ENCODE data around the gene TMED10. TPM values are rescaled to one million over a fixed set of nuclear protein-coding genes. Genes with fewer than 3 reads are reported as not detected.

The TMED10 gene
- total and polyA plus RNA-seq, 11 donors, result 56.4 to 398 (median 275) TPM

DNA sequence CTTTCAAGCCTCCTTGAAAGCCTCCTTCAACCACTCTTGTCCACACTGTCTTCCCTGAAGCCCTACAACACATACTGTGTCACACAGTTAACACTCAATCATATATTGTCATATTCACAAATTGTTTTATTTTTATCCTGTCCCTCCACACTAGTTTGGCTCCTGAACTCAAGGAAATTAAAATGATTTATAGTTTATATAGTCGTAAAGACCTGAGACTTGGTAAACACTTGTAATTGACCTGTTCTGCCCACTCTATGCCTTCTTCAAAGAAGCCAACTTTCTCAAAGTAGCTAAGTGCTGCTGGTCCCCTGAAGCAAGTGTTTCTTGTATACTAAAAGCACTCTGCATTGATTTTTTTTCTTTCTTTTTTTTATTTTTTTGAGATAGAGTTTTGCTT, 33.9 kb downstream of the TMED10 start:
- H3K27ac ChIP-seq, result peak overlapping the region in 2 of 12 donors; percentile 30 to 60

DNA sequence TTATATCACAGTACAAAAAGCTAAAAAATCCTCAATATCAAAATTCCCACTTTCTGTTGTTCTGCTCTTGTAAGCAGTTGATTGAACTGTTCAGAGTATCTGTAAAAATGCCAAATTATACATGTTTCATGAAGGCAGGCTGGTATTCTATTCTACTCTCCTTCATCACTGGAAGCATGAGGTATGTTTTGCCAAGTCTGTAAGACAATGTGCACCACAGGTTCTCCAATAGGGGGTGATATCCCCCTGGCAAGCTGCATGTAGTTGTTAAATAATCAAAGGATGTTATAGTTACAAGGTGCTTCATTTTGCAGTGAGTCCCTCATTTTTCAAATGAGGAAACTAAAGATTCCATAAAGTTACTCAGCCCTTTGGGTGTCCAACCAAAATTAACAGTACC, 34.4 kb downstream of the TMED10 start:
- H3K36me3 ChIP-seq, result peaks cover 0 to 20% (median 8%) of the 10 kb centered on the region in 9 donors
- H3K4me1 ChIP-seq, result peaks cover 6 to 92% (median 48%) of the 10 kb centered on the region in 12 donors
- no peak overlapping the region for H3K4me3 ChIP-seq
- peak in 2 of 4 donors; percentile 32 to 55 for ATAC-seq
- no peaks in the 10 kb centered on the region for H3K27me3 ChIP-seq
- H3K9me3 ChIP-seq, result no peaks in the 10 kb centered on the region
- intact Hi-C loops (cut with DNase I), result loop anchor here in 1 of 10 donors (5.0 kb wide), 1 partner anchor 35 kb away; the partner anchor contains the start of gene TMED10
- DNase-seq, result no peak
- H3K27ac ChIP-seq, result peak overlapping the region in 2 of 12 donors; percentile 30 to 60
- TF ChIP-seq, protein P1, sequence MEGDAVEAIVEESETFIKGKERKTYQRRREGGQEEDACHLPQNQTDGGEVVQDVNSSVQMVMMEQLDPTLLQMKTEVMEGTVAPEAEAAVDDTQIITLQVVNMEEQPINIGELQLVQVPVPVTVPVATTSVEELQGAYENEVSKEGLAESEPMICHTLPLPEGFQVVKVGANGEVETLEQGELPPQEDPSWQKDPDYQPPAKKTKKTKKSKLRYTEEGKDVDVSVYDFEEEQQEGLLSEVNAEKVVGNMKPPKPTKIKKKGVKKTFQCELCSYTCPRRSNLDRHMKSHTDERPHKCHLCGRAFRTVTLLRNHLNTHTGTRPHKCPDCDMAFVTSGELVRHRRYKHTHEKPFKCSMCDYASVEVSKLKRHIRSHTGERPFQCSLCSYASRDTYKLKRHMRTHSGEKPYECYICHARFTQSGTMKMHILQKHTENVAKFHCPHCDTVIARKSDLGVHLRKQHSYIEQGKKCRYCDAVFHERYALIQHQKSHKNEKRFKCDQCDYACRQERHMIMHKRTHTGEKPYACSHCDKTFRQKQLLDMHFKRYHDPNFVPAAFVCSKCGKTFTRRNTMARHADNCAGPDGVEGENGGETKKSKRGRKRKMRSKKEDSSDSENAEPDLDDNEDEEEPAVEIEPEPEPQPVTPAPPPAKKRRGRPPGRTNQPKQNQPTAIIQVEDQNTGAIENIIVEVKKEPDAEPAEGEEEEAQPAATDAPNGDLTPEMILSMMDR (IDR thresholded peaks at IDR 0.05), result peak in 10 of 12 donors; percentile 12 to 50 (median 41)
- TF ChIP-seq POLR2A (IDR thresholded peaks at IDR 0.05), result no peak

More for the DNA sequence above, 33.9 kb downstream of the TMED10 start:
- no peak for DNase-seq
- ATAC-seq, result no peak
- WGBS, 4 donors, result 74 to 78% (median 76%) methylated on average over 1 of the region's 1 CpG
- no peak for TF ChIP-seq POLR2A (IDR thresholded peaks at IDR 0.05)
- TF ChIP-seq, protein P1 (IDR thresholded peaks at IDR 0.05), result no peak
- H3K36me3 ChIP-seq, result peaks cover 0 to 22% (median 8%) of the 10 kb centered on the region in 9 donors
- H3K4me3 ChIP-seq, result no peak overlapping the region
- H3K27me3 ChIP-seq, result no peaks in the 10 kb centered on the region
- H3K9me3 ChIP-seq, result no peaks in the 10 kb centered on the region
- peaks cover 10 to 97% (median 53%) of the 10 kb centered on the region in 12 donors for H3K4me1 ChIP-seq
- intact Hi-C loops (cut with DNase I), result loop anchor here in 1 of 10 donors (5.0 kb wide), 1 partner anchor 35 kb away; the partner anchor contains the start of gene TMED10

DNA sequence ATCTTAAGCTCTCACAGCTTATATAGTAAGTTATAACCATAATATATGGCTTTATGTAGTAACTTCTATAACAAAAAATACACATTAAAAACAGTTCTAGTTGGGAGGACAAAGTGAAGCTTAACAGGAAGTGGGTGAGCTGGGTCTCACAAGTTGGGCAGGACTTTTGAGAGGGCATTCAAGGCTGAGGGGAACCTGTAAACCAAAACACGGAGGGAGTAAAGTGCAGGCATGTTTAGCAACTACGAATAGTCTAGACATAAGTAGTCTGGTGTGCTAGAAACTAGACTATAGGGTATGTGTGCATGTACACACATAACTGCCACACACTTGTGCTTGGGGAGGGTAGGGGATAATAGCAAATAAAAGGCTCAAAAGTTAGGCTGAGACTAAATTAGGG, 35.4 kb downstream of the TMED10 start:
- WGBS, 4 donors, result 74 to 84% (median 82%) methylated on average over 2 of the region's 2 CpGs
- Histone ChIP-seq H3K27ac (peak overlapping the region in 1 of 12 donors; percentile 11), H3K4me1 (peaks cover 2 to 83% (median 39%) of the 10 kb centered on the region in 12 donors), H3K9me3 (no peaks in the 10 kb centered on the region), H3K27me3 (no peaks in the 10 kb centered on the region), H3K4me3 (no peak overlapping the region), H3K36me3 (peaks cover 0 to 18% (median 4%) of the 10 kb centered on the region in 9 donors)
- TF ChIP-seq, protein P1 (IDR thresholded peaks at IDR 0.05), result no peak
- TF ChIP-seq POLR2A (IDR thresholded peaks at IDR 0.05), result no peak
- no peak for ATAC-seq
- no peak for DNase-seq
- intact Hi-C loops (cut with DNase I), result loop anchor here in 1 of 10 donors (5.0 kb wide), 1 partner anchor 36 kb away; the partner anchor contains the start of gene TMED10

DNA sequence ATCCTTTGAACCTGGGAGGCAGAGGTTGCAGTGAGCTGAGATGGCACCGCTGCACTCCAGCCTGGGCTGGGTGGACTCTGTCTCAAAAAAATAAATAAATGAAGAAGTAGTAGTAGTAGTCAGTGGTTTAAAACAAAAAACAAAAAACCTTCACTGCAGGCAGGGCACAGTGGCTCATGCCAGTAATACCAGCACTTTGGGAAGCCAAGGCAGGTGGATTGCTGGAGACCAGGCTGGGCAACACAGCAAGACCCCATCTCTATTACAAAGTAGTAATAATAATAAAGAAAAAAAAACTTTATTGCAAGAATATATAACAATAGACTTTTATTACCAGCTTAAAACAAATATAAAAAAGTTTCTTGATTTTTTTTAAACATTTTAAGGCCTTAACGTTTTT, 35.8 kb downstream of the TMED10 start:
- TF ChIP-seq, protein P1 (IDR thresholded peaks at IDR 0.05), result no peak
- no peak for TF ChIP-seq POLR2A (IDR thresholded peaks at IDR 0.05)
- 90 to 92% (median 91%) methylated on average over 2 of the region's 2 CpGs for WGBS, 4 donors
- intact Hi-C loops (cut with DNase I), result loop anchor here in 1 of 10 donors (5.0 kb wide), 1 partner anchor 37 kb away; the partner anchor contains the start of gene TMED10
- H3K4me1 ChIP-seq, result peaks cover 2 to 79% (median 36%) of the 10 kb centered on the region in 12 donors
- H3K4me3 ChIP-seq, result no peak overlapping the region
- no peak for DNase-seq
- no peaks in the 10 kb centered on the region for H3K9me3 ChIP-seq
- peak overlapping the region in 1 of 12 donors; percentile 11 for H3K27ac ChIP-seq
- H3K27me3 ChIP-seq, result no peaks in the 10 kb centered on the region
- H3K36me3 ChIP-seq, result peaks cover 0 to 21% (median 4%) of the 10 kb centered on the region in 9 donors
- ATAC-seq, result no peak
